Peyer's patch (tissue), 4 donors: ENCODE data around the gene CARHSP1. TPM values are rescaled to one million over a fixed set of nuclear protein-coding genes. Genes with fewer than 3 reads are reported as not detected.

Experiments used
- DNase-seq, 3 donors: peaks; one replicate each; pipeline ENCODE4 v3.0.0-alpha.2; 2017 to 2019
- H3K27ac ChIP-seq, 4 donors: fragments of 200-600 bp; sonication (generic); one replicate each; pipeline ENCODE4 v1.5.1; 2016 to 2019
- H3K27me3 ChIP-seq, 2 donors: fragments of 200-600 bp; sonication (generic); one replicate each; pipeline ENCODE4 v1.5.1; 2019
- H3K36me3 ChIP-seq, 3 donors: fragments of 200-600 bp; sonication (generic); one replicate each; pipeline ENCODE4 v1.5.1; 2016 to 2019
- H3K4me1 ChIP-seq, 4 donors: fragments of 200-600 bp; sonication (generic); one replicate each; pipeline ENCODE4 v1.5.1; 2016 to 2019
- H3K4me3 ChIP-seq, 4 donors: fragments of 200-600 bp; sonication (generic); 1 replicate in 3 of 4; 2 replicates in 1 of 4; pipeline ENCODE4 v1.5.1; 2016 to 2019; ENCODE audit warnings: mild to moderate bottlenecking in 1 of 4
- H3K9me3 ChIP-seq, 4 donors: fragments of 200-600 bp; sonication (generic); one replicate each; pipeline ENCODE4 v1.5.1; 2016 to 2019; ENCODE audit warnings: mild to moderate bottlenecking in 1 of 4
- POLR2A ChIP-seq, 2 donors: fragments of 450-650 bp; IDR thresholded peaks; one replicate each; pipeline ENCODE4 v1.5.1; 2017; ENCODE audit warnings: antibody characterized with exemption in 2 of 2, mild to moderate bottlenecking in 2 of 2, moderate library complexity in 2 of 2
- total RNA-seq, 4 donors: library from RNA; depleted of rRNA; stranded (reverse); fragments of >200 nt; gene quantifications; one replicate each; pipeline ENCODE4 v1.1.0, GENCODE V29; 2016
- TF ChIP-seq, protein P1 (sequence below), 6 experiments: fragments of 450-650 bp in 4 of 6; fragments of 200-600 bp in 2 of 6; sonication (generic) in 1 of 6; IDR thresholded peaks; one replicate each; pipeline ENCODE4 v1.5.1; 2017 to 2019; ENCODE audit warnings: antibody characterized with exemption in 6 of 6, mild to moderate bottlenecking in 3 of 6, moderate library complexity in 1 of 6

Gene CARHSP1
- total RNA-seq, 4 donors from 2014 or later, result 35.4 to 102 (median 52.4) TPM

DNA sequence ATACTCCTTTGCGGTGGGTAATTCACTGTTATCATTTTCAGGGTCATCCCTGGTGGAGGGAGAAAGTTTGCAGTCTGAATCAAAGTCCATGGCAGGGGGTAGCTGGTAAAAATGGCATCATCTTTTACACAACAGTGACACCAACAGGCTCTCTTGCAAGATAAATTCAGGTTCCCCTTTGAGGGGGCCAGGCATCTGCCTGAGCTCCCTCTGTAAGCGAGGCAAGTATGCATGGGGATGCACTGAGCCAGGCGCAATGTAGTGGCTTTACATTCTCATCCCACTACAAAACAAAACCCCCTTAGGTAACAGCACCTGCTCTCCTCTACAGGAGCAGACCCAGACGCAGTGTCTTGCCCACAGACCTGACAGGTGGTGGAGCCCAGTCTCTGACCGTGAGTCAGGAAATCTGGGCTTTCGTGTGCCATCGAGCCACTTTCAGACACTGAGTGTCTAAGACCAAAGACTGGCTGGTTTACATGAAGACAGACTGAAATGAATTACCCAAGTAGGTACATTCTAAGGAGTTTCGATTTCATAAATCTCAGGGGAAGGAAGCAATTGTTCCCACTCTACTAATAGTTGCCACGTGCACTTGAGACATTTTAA, 31.0 kb upstream of the CARHSP1 start:
- no peak overlapping the region for H3K4me3 ChIP-seq
- H3K4me1 ChIP-seq, result no peaks in the 10 kb centered on the region
- no peak overlapping the region for H3K27ac ChIP-seq
- H3K27me3 ChIP-seq, result no peaks in the 10 kb centered on the region
- no peak for DNase-seq
- H3K36me3 ChIP-seq, result peaks cover 0 to 99% (median 0%) of the 10 kb centered on the region in 3 donors
- H3K9me3 ChIP-seq, result no peaks in the 10 kb centered on the region
- no peak for TF ChIP-seq POLR2A (IDR thresholded peaks at IDR 0.05)
- TF ChIP-seq, protein P1, sequence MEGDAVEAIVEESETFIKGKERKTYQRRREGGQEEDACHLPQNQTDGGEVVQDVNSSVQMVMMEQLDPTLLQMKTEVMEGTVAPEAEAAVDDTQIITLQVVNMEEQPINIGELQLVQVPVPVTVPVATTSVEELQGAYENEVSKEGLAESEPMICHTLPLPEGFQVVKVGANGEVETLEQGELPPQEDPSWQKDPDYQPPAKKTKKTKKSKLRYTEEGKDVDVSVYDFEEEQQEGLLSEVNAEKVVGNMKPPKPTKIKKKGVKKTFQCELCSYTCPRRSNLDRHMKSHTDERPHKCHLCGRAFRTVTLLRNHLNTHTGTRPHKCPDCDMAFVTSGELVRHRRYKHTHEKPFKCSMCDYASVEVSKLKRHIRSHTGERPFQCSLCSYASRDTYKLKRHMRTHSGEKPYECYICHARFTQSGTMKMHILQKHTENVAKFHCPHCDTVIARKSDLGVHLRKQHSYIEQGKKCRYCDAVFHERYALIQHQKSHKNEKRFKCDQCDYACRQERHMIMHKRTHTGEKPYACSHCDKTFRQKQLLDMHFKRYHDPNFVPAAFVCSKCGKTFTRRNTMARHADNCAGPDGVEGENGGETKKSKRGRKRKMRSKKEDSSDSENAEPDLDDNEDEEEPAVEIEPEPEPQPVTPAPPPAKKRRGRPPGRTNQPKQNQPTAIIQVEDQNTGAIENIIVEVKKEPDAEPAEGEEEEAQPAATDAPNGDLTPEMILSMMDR (IDR thresholded peaks at IDR 0.05), result no peak

DNA sequence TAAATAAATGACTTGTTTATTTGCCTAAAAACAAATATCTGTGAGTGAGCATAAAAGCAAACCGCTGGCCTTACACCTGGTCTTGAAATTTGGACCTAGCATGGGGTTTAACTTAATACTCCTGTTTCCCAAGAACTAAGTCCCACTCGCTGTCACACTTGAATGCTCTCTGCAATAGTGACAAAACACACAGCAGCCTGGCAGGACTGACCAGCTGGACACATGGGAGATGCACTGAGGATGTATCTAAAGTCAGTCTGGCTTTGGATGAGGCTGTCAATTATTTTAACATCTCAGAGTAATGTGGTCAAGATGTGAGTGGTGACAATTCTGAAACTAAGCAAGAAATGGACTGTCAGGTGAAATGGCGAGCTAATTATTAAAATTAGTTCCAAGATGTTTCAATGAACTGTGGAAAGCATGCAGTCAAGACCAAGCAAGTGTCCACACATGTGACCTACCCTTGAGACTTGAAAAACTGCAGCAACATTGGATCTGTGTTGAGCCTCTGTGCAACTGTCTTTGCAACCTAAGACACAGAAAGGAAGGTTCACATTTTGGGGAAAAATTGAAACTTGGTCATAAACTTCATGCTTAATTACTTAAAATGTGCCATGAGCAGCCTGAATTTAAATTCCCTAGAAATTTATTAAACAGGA, 30.0 kb upstream of the CARHSP1 start:
- H3K36me3 ChIP-seq, result peaks cover 0 to 99% (median 0%) of the 10 kb centered on the region in 3 donors
- no peak for DNase-seq

DNA sequence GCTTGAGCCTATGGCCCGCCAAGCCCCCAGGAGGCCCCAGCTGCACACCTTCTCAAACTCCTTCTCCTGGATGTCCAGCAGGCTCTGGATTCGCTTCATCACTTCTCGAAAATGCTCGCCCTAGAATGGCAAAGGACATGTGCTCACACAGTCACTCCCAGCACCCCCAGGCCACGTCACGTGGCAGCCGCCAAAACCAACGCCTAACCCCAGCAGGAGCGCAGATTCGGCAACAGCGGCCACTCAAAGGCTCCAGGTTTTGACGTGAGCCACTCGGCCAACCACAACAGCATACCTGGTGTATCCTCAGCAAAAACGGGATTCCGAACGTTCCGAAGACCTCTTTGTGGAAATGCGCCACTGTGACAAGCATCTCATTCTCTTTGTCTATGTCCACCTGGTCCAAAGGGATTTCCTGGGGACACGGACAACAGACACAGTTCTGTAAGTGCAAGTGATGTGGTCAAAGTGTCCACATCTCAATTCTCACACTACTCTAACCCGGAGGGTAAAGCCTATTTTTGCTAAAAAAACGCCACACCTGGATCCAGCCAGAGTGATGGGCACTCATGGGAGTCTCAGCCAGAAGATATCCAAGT, 26.0 kb upstream of the CARHSP1 start:
- peak in 1 of 3 donors; percentile 40 for DNase-seq
- Histone ChIP-seq H3K4me1 (no peaks in the 10 kb centered on the region), H3K27ac (no peak overlapping the region), H3K36me3 (peaks cover 0 to 98% (median 0%) of the 10 kb centered on the region in 3 donors), H3K4me3 (no peak overlapping the region), H3K9me3 (no peaks in the 10 kb centered on the region), H3K27me3 (no peaks in the 10 kb centered on the region)
- TF ChIP-seq, protein P1 (IDR thresholded peaks at IDR 0.05), result no peak
- TF ChIP-seq POLR2A (IDR thresholded peaks at IDR 0.05), result no peak

More for the DNA sequence above, 30.0 kb upstream of the CARHSP1 start:
- Histone ChIP-seq H3K4me1 (no peaks in the 10 kb centered on the region), H3K27me3 (no peaks in the 10 kb centered on the region), H3K9me3 (no peaks in the 10 kb centered on the region), H3K4me3 (no peak overlapping the region), H3K27ac (no peak overlapping the region)
- no peak for TF ChIP-seq POLR2A (IDR thresholded peaks at IDR 0.05)
- TF ChIP-seq, protein P1 (IDR thresholded peaks at IDR 0.05), result no peak

DNA sequence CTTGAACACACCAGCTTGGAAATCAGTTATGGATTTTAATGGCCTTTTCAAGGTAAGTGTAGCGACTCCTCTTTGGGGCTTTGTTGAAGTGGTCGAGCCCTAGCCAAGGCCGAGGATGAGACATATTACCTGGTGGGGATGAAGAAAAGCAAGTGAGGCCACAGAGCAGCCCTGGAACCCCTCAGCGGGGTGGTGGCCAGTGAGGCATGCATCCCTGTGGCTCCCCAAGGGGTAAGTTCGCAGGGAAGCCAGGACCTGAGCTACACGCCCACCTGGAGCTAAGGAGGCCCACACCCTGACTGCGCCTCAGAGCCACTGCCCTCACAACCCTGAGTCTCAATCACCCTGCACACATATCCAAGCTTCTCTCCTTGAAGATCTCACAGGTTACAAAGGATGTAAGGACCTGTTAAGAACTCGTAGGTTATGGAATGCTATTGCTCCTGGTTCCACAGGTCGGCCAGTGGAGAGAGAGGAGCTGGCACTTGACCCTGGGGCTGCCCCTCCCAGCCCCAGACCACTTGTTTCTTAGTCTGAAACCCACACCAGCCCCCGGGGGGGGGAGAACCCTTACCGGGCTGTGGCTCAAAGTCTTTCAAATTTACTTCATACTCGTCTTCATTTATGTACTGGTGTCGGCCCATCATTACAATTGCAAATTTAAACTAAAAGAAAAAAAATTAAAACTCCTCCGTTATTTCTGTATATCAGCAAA, 25.3 kb upstream of the CARHSP1 start:
- no peak overlapping the region for H3K27ac ChIP-seq
- TF ChIP-seq POLR2A (IDR thresholded peaks at IDR 0.05), result no peak
- TF ChIP-seq, protein P1 (IDR thresholded peaks at IDR 0.05), result no peak
- no peaks in the 10 kb centered on the region for H3K4me1 ChIP-seq
- no peaks in the 10 kb centered on the region for H3K27me3 ChIP-seq
- H3K36me3 ChIP-seq, result peaks cover 0 to 91% (median 0%) of the 10 kb centered on the region in 3 donors
- no peak overlapping the region for H3K4me3 ChIP-seq
- DNase-seq, result peak in 1 of 3 donors; percentile 32
- no peaks in the 10 kb centered on the region for H3K9me3 ChIP-seq

DNA sequence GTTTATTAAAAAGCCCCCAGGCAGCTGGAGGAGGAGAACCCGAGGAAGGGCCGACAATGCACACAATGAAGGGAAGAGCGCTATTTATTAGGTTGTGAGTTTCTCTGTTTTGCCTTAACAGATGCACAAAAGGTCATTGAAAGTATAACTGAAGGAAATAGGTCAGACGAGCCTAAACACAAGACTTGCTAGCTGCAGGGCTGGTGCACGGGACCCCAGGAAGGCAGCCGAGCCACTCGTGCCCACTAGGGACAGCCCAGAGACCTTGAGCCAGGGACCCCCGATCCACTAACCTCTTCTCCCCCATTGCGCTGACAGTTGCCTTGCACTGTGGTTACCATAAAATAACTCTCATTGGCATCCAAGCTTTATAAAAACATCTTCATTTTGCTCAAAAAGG, 24.6 kb upstream of the CARHSP1 start:
- no peaks in the 10 kb centered on the region for H3K4me1 ChIP-seq

More for the DNA sequence above, 24.6 kb upstream of the CARHSP1 start:
- no peaks in the 10 kb centered on the region for H3K9me3 ChIP-seq
- DNase-seq, result peak in 1 of 3 donors; percentile 30
- no peak overlapping the region for H3K27ac ChIP-seq
- H3K36me3 ChIP-seq, result peaks cover 0 to 84% (median 0%) of the 10 kb centered on the region in 3 donors
- no peaks in the 10 kb centered on the region for H3K27me3 ChIP-seq
- no peak for TF ChIP-seq POLR2A (IDR thresholded peaks at IDR 0.05)
- H3K4me3 ChIP-seq, result no peak overlapping the region
